Measurements from ENCODE around the gene TBRG4.

TBRG4 gene

DNA sequence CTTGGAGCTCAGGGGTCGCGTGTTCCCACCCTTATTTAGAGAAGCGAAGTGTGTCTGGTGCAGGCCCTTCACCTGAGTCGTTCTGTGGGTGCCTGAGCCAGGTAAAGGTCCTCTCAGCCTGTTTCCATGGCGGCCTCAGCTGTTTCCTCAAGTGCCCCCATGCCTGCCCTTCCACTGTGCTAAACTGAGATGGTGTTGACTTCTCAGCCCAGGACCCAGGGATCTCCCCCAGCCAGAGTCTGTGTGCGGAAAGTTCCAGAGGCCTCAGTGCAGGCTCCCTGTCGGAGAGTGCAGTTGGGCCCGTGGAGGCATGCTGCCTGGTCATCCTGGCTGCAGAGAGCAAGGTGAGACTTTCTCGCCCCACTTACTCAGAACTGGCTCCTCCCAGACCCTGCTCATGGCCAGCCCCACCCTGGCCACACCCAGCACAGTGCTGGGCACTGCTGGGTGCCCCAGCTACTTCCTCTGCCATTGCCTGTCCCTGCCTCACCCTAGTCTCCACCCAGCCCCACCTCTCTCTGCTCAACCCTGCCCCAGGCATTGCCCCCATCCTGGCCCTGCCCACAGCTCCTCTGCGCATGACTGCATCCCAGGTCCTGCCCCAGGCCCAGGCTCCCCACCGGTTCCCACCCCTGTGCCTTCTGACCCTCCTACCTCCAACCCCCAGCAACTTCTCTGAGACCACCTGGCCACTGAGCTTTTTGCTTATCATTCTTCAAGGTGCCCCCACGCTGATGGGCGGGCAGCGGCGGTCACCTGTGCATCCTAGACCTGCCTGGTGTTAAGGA, 43.1 kb downstream of the TBRG4 start:
- no peak overlapping the region for H3K4me3 ChIP-seq (ENCODE audit: low read length)
- no peak for DNase-seq (ENCODE audit: low read depth)
- TF ChIP-seq, protein P1, sequence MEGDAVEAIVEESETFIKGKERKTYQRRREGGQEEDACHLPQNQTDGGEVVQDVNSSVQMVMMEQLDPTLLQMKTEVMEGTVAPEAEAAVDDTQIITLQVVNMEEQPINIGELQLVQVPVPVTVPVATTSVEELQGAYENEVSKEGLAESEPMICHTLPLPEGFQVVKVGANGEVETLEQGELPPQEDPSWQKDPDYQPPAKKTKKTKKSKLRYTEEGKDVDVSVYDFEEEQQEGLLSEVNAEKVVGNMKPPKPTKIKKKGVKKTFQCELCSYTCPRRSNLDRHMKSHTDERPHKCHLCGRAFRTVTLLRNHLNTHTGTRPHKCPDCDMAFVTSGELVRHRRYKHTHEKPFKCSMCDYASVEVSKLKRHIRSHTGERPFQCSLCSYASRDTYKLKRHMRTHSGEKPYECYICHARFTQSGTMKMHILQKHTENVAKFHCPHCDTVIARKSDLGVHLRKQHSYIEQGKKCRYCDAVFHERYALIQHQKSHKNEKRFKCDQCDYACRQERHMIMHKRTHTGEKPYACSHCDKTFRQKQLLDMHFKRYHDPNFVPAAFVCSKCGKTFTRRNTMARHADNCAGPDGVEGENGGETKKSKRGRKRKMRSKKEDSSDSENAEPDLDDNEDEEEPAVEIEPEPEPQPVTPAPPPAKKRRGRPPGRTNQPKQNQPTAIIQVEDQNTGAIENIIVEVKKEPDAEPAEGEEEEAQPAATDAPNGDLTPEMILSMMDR (conservative IDR thresholded peaks at IDR 0.05; ENCODE audit: low read depth, low read length): no peak

DNA sequence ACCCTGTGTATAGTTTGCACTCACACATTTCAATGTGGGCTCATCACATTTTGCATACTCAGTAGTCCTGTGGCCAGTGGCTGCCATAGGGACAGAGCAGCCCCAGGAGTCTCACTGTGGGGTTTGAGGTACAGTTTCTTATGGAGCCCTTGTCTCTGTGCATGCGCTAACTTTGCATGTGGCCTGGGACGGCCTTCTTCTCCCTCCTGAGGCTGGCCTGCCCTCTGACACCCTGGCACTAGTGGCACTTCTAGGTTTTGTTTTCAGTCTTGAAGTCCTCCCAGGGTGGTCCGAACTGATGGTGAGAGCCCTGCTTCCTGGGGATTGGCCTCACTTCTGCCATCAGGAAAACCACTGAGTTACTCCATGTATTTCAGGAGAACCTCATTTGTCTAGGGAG, 43.9 kb downstream of the TBRG4 start:
- TF ChIP-seq, protein P1 (conservative IDR thresholded peaks at IDR 0.05; ENCODE audit: low read depth, low read length): no peak
- no peak for DNase-seq (ENCODE audit: low read depth)
- H3K4me3 ChIP-seq (ENCODE audit: low read length): no peak overlapping the region

DNA sequence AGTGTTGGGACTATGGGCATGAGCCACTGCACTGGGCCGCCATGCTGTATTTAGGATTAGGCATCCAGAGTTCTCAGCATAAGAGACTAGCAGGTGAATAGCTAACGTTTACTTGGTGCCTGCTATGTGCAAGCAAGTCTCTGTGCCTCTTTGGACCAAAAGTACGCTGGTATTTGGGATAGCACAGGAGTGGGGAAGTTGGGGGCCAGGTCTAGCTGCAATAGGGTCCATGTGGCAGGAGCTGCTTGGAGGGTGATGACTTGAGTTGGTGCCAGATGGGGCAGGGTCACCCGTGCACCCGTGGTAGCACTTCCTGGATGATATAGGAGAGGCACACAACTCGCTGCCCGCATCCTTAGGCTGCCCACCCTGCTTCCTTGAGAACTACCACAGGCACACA, 45.1 kb downstream of the TBRG4 start:
- TF ChIP-seq, protein P1 (conservative IDR thresholded peaks at IDR 0.05; ENCODE audit: low read depth, low read length): no peak
- no peak overlapping the region for H3K4me3 ChIP-seq (ENCODE audit: low read length)
- DNase-seq (ENCODE audit: low read depth): no peak

DNA sequence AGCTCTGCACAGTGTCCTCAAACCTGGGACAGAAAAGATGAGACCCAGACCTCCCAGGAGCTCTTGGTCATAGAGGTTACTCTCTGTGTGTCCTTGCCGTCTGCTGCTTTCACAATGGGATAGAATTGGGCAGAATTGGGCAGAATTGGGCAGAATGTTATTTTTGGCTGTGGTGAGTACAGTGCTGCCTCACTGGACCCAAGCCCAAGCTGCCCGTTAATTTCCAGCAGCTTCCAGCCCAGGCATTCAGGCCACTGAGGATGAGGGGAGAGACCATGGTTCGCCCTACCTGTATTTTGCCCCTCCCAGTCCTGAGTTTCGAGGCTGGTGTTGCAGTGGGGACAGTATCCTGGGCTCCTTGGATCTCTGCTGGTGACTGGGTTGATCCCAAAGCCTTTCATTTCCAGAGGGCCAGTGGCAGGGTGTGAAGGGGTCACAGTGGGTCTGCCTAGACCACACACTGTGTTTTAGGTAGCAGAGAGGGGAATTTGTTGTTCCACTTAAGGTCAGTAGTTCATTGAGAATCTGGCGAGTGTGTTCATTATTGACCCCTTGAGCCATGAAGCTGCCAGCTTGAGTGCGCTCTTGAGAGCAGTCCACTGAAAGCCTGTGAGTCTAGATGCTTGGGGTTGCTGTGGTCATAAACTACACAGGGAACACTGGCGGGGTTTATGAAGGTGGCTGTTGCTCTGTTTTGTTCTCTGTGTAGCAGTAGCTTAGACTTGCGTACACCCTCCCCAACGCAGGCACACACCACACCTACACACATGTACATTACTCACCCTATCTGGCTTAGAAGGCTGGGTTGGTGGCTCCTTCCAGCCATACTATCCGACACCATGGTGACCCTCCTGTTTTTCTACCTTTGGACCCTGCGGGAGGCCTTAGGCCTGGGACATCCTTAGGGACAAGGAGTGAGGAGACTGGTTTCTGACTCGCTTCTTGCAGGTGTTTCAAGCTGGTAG, 46.2 kb downstream of the TBRG4 start:
- TF ChIP-seq, protein P1 (conservative IDR thresholded peaks at IDR 0.05; ENCODE audit: low read depth, low read length): no peak
- no peak for DNase-seq (ENCODE audit: low read depth)
- no peak overlapping the region for H3K4me3 ChIP-seq (ENCODE audit: low read length)

DNA sequence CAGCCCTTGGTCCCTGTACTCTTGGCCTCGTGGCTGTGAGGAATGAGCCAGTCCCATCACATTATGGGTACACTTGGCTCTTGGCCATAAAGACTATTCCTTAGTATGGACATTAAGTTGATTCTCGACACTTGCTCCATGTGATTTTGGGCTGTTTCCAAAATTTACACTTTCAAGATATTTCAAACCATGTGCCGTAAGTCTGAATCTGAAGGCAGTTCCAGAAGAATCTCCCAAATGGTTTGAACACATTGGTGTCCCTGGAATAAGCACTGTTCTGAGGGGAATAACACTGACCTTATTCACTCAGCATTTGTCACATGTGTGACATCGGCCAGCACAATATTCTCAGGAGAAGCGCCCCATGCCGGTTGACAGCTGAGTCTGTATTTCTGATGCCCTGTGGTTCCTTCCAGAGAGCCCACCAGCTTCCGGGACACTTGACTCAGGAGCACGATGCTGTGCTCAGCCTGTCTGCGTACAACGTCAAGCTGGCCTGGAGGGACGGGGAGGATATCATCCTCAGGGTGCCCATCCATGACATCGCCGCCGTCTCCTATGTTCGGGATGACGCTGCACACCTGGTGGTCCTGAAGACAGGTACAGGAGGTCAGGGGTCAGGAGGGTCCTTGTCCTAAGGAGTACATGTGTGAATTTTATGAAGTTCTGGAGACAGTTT, 47.3 kb downstream of the TBRG4 start:
- TF ChIP-seq, protein P1 (conservative IDR thresholded peaks at IDR 0.05; ENCODE audit: low read depth, low read length): no peak
- no peak overlapping the region for H3K4me3 ChIP-seq (ENCODE audit: low read length)
- no peak for DNase-seq (ENCODE audit: low read depth)

DNA sequence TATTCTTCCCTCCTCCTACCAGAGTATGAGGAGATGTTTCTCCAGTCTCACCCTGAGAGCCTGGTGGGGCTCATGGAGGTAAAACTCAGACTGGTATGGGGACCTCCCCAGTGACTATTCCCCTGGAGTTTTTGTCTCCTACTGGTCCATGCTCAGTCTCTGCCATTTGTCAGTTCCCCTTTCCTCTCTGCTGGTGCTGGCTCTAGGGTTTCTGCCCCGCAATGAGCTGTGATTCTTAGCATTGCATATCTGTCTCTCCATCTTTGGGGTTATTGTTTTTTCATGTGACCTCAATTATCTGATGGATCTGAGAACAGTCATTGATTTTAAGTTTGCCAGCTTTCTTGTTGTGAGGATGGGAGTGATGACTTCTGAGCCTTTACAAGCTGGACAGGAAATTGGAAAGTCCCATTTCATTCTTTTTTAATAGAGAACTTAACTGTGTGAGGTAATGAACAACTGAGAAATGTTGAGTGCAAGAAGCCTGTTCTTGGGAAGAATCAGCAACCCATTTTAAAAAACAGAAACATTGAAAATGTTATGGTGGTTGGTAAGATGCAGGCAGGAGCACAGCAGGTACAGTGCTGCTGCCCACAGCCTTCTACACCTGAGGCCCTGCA, 49.6 kb downstream of the TBRG4 start:
- TF ChIP-seq, protein P1 (conservative IDR thresholded peaks at IDR 0.05; ENCODE audit: low read depth, low read length): no peak
- DNase-seq (ENCODE audit: low read depth): no peak
- H3K4me3 ChIP-seq (ENCODE audit: low read length): no peak overlapping the region
